GM23338 (cell line): ENCODE data around the gene VWA3B.

Experiments
- EZH2 ChIP-seq: fragments of 200-600 bp; sonication (generic); IDR thresholded peaks from one replicate; pipeline ENCODE4 v1.8.0; 2017; ENCODE audit warnings: antibody characterized with exemption, mild to moderate bottlenecking, low read depth; ENCODE audit not compliant: unreplicated experiment
- EZH2phosphoT487 ChIP-seq: fragments of 200-600 bp; sonication (generic); IDR thresholded peaks from one replicate; pipeline ENCODE4 v1.8.1; 2018; ENCODE audit warnings: antibody characterized with exemption; ENCODE audit not compliant: unreplicated experiment
- POLR2AphosphoS5 ChIP-seq: IDR thresholded peaks from 2 replicates; pipeline ENCODE4 v1.6.1; 2016; ENCODE audit warnings: antibody characterized with exemption, low read depth
- TF ChIP-seq, protein P1 (sequence below), 2 experiments: fragments of 200-600 bp in 1 of 2; sonication (generic) in 1 of 2; conservative IDR thresholded peaks; 2 replicates each; pipeline versions ENCODE4 v1.5.1 to v1.6.1; 2016 to 2017; ENCODE audit warnings: antibody characterized with exemption in 2 of 2, low read depth in 2 of 2, mild to moderate bottlenecking in 2 of 2, moderate library complexity in 1 of 2
- TF ChIP-seq, protein P2 (sequence below): IDR thresholded peaks from one replicate; pipeline ENCODE4 v1.6.1; 2018; ENCODE audit warnings: antibody characterized with exemption; ENCODE audit not compliant: unreplicated experiment

DNA sequence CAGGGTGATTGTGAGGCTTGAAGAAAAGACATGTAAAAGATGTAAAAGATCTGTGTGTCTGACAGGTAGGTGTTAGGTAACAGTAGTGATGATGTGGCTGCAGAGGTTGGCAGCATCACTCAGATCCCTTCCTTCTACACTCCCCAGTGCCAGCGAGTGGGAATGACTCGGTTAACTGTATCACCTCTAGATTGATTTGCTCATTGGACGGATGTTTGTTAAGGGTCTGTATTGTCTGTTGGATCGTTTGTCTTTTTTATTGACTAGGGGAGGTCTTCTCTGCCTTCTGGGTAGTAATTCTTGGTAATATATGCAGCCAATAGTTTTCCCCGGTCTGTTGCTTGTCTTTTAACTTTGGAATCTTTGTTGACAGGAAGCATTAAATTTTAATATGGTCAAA is 214.5 kb downstream of the VWA3B start:
- TF ChIP-seq, protein P1, sequence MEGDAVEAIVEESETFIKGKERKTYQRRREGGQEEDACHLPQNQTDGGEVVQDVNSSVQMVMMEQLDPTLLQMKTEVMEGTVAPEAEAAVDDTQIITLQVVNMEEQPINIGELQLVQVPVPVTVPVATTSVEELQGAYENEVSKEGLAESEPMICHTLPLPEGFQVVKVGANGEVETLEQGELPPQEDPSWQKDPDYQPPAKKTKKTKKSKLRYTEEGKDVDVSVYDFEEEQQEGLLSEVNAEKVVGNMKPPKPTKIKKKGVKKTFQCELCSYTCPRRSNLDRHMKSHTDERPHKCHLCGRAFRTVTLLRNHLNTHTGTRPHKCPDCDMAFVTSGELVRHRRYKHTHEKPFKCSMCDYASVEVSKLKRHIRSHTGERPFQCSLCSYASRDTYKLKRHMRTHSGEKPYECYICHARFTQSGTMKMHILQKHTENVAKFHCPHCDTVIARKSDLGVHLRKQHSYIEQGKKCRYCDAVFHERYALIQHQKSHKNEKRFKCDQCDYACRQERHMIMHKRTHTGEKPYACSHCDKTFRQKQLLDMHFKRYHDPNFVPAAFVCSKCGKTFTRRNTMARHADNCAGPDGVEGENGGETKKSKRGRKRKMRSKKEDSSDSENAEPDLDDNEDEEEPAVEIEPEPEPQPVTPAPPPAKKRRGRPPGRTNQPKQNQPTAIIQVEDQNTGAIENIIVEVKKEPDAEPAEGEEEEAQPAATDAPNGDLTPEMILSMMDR (conservative IDR thresholded peaks at IDR 0.05; ENCODE audit: low read depth in 2 of 2) = no peak
- no peak for TF ChIP-seq EZH2
- TF ChIP-seq EZH2phosphoT487 = no peak
- TF ChIP-seq POLR2AphosphoS5 = no peak
- TF ChIP-seq, protein P2, sequence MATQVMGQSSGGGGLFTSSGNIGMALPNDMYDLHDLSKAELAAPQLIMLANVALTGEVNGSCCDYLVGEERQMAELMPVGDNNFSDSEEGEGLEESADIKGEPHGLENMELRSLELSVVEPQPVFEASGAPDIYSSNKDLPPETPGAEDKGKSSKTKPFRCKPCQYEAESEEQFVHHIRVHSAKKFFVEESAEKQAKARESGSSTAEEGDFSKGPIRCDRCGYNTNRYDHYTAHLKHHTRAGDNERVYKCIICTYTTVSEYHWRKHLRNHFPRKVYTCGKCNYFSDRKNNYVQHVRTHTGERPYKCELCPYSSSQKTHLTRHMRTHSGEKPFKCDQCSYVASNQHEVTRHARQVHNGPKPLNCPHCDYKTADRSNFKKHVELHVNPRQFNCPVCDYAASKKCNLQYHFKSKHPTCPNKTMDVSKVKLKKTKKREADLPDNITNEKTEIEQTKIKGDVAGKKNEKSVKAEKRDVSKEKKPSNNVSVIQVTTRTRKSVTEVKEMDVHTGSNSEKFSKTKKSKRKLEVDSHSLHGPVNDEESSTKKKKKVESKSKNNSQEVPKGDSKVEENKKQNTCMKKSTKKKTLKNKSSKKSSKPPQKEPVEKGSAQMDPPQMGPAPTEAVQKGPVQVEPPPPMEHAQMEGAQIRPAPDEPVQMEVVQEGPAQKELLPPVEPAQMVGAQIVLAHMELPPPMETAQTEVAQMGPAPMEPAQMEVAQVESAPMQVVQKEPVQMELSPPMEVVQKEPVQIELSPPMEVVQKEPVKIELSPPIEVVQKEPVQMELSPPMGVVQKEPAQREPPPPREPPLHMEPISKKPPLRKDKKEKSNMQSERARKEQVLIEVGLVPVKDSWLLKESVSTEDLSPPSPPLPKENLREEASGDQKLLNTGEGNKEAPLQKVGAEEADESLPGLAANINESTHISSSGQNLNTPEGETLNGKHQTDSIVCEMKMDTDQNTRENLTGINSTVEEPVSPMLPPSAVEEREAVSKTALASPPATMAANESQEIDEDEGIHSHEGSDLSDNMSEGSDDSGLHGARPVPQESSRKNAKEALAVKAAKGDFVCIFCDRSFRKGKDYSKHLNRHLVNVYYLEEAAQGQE = no peak
